Astrocyte (in vitro differentiated cells and primary cell): ENCODE data around the gene PARN. TPM values are rescaled to one million over a fixed set of nuclear protein-coding genes. Genes with fewer than 3 reads are reported as not detected.

Experiments
- DNase-seq: peaks from one replicate; pipeline ENCODE4 v3.0.0-alpha.2; 2010; ENCODE audit warnings: low read depth
- FAIRE-seq: peaks from 2 replicates; lab custom pipeline; 2011; peaks lifted over from hg19 to GRCh38; lab: Jason Lieb, UNC
- H2AFZ ChIP-seq: 2 replicates; pipeline ENCODE4 v1.6.0; 2012; ENCODE audit warnings: low read depth, low read length, inconsistent platforms
- H3K27ac ChIP-seq: 2 replicates; pipeline ENCODE4 v1.5.1; 2011; ENCODE audit warnings: low read depth, low read length, inconsistent platforms
- H3K27me3 ChIP-seq: 2 replicates; pipeline ENCODE4 v1.6.0; 2011; ENCODE audit warnings: low read length, inconsistent platforms; ENCODE audit not compliant: insufficient read depth
- H3K36me3 ChIP-seq: 2 replicates; pipeline ENCODE4 v1.5.1; 2011; ENCODE audit warnings: low read length, inconsistent platforms; ENCODE audit not compliant: insufficient read depth
- H3K4me1 ChIP-seq: 2 replicates; pipeline ENCODE4 v1.5.1; 2011; ENCODE audit warnings: low read length, inconsistent platforms; ENCODE audit not compliant: insufficient read depth
- H3K4me2 ChIP-seq: 2 replicates; pipeline ENCODE4 v1.6.0; 2012; ENCODE audit warnings: low read length, inconsistent platforms
- H3K4me3 ChIP-seq: 2 replicates; pipeline ENCODE4 v1.5.1; 2011; ENCODE audit warnings: low read depth, mild to moderate bottlenecking, low read length, inconsistent platforms; ENCODE audit not compliant: insufficient read depth
- H3K79me2 ChIP-seq: 2 replicates; pipeline ENCODE4 v1.6.0; 2012; ENCODE audit warnings: mild to moderate bottlenecking, low read length, inconsistent platforms; ENCODE audit not compliant: insufficient read depth
- H3K9ac ChIP-seq: 2 replicates; pipeline ENCODE4 v1.6.0; 2012; ENCODE audit warnings: mild to moderate bottlenecking, low read length, inconsistent platforms
- H3K9me3 ChIP-seq: 2 replicates; pipeline ENCODE4 v1.5.1; 2012; ENCODE audit warnings: low read depth, mild to moderate bottlenecking, low read length, inconsistent platforms; ENCODE audit not compliant: insufficient read depth
- H4K20me1 ChIP-seq: 2 replicates; pipeline ENCODE4 v1.6.0; 2012; ENCODE audit warnings: low read length, inconsistent platforms; ENCODE audit not compliant: insufficient read depth
- H3K27ac Mint-ChIP-seq: one replicate; pipeline ENCODE4 v1.8.0; 2021; ENCODE audit warnings: mild to moderate bottlenecking, mixed read lengths; ENCODE audit not compliant: unreplicated experiment
- H3K27me3 Mint-ChIP-seq: one replicate; pipeline ENCODE4 v1.8.0; 2021; ENCODE audit warnings: low read depth, mixed read lengths; ENCODE audit not compliant: unreplicated experiment
- H3K36me3 Mint-ChIP-seq: one replicate; pipeline ENCODE4 v1.8.0; 2021; ENCODE audit warnings: low read depth, mixed read lengths; ENCODE audit not compliant: unreplicated experiment
- H3K4me1 Mint-ChIP-seq: one replicate; pipeline ENCODE4 v1.8.0; 2021; ENCODE audit warnings: low read depth, mixed read lengths; ENCODE audit not compliant: unreplicated experiment
- H3K4me3 Mint-ChIP-seq: one replicate; pipeline ENCODE4 v1.8.0; 2021; ENCODE audit warnings: mild to moderate bottlenecking, moderate library complexity, mixed read lengths; ENCODE audit not compliant: unreplicated experiment
- H3K9me3 Mint-ChIP-seq: one replicate; pipeline ENCODE4 v1.8.0; 2021; ENCODE audit warnings: mild to moderate bottlenecking, mixed read lengths; ENCODE audit not compliant: unreplicated experiment
- EZH2 ChIP-seq: IDR thresholded peaks from 2 replicates; pipeline ENCODE4 v1.6.1; 2012; ENCODE audit warnings: mild to moderate bottlenecking, low read length, inconsistent platforms; ENCODE audit not compliant: insufficient read depth
- total RNA-seq: library from RNA; stranded (reverse); gene quantifications from 2 replicates; pipeline ENCODE4 v1.2.1, GENCODE V29; 2021
- TF ChIP-seq, protein P1 (sequence below): IDR thresholded peaks from 2 replicates; pipeline ENCODE4 v1.5.1; 2011; ENCODE audit warnings: low read depth, mild to moderate bottlenecking, inconsistent platforms, low read length, moderate library complexity; ENCODE audit not compliant: insufficient read depth

PARN gene
- total RNA-seq, 1 donor from 2014 or later, result 26.1 TPM

DNA sequence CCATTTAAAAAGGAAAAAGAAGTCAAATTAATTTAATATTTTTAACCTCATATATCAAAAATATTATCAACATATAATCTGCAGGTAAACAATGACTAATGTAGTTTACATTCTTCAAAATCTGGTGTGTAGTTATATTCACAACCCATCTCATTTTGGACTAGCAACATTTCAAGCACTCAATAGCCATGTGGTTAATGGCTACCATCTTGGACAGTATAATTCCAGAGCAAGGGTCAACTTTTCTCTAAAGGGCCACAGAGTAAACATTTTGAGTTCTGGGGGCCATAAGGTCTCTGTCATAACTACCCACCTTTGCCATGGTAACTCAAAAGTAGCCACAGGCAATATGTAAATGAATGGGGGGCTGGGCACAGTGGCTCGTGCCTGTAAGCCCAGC lies 153.9 kb downstream of the PARN start:
- no peak for DNase-seq
- Histone ChIP-seq H3K27ac (no peak overlapping the region), H3K4me1 (no peaks in the 10 kb centered on the region), H4K20me1 (no peaks in the 10 kb centered on the region), H3K27me3 (no peaks in the 10 kb centered on the region), H3K36me3 (no peaks in the 10 kb centered on the region), H3K9ac (no peak overlapping the region), H3K4me3 (no peak overlapping the region), H3K4me2 (no peak overlapping the region), H2AFZ (no peak overlapping the region), H3K9me3 (no peaks in the 10 kb centered on the region), H3K79me2 (no peaks in the 10 kb centered on the region)
- H3K27me3 Mint-ChIP-seq, result no peaks in the 10 kb centered on the region
- no peak overlapping the region for H3K27ac Mint-ChIP-seq
- FAIRE-seq, result no peak
- no peak overlapping the region for H3K4me3 Mint-ChIP-seq
- peaks cover 2% of the 10 kb centered on the region for H3K9me3 Mint-ChIP-seq
- peaks cover 11% of the 10 kb centered on the region for H3K4me1 Mint-ChIP-seq
- TF ChIP-seq EZH2, result no peak
- TF ChIP-seq, protein P1, sequence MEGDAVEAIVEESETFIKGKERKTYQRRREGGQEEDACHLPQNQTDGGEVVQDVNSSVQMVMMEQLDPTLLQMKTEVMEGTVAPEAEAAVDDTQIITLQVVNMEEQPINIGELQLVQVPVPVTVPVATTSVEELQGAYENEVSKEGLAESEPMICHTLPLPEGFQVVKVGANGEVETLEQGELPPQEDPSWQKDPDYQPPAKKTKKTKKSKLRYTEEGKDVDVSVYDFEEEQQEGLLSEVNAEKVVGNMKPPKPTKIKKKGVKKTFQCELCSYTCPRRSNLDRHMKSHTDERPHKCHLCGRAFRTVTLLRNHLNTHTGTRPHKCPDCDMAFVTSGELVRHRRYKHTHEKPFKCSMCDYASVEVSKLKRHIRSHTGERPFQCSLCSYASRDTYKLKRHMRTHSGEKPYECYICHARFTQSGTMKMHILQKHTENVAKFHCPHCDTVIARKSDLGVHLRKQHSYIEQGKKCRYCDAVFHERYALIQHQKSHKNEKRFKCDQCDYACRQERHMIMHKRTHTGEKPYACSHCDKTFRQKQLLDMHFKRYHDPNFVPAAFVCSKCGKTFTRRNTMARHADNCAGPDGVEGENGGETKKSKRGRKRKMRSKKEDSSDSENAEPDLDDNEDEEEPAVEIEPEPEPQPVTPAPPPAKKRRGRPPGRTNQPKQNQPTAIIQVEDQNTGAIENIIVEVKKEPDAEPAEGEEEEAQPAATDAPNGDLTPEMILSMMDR, result no peak
- H3K36me3 Mint-ChIP-seq, result peaks cover 23% of the 10 kb centered on the region

DNA sequence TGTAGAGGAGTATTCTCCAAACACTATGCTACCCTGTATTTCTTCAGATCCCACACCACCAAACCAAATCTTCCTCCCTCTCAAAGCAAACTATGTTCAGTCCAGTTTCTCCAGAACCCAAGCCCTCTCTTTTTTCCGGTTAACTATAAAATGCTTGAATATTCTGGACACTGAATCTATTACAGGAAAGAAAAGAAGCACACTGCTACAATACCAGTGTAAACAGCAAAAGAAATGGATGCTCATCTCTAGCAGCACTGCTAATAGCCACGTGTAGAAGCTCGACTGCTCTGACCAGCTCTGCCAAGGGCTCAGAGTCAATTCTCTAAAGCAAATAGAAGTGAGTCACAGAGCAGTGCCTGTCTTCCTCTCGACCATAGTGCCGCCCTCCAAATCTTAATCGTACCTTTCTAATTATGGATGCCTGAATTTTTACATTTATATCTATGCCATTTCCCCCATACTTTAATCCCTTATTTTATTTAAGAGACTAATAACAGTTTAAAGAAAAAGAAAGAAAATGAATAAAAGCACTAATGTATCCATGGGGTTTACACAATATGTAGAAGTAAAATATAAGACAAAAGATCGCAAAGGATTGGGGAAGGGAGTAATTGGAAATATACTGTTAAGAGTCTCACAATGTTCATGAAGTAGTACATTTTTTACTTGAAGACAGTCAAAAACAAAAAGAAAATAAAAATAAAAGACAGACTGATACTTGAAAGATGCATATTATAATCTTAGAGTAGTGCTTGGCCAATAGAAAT lies 154.5 kb downstream of the PARN start:
- Histone ChIP-seq H3K27ac (no peak overlapping the region), H3K27me3 (no peaks in the 10 kb centered on the region), H3K4me2 (no peak overlapping the region), H2AFZ (no peak overlapping the region), H3K9ac (no peak overlapping the region), H3K79me2 (no peaks in the 10 kb centered on the region), H3K4me3 (no peak overlapping the region), H3K36me3 (no peaks in the 10 kb centered on the region), H3K4me1 (no peaks in the 10 kb centered on the region), H3K9me3 (no peaks in the 10 kb centered on the region), H4K20me1 (no peaks in the 10 kb centered on the region)
- H3K4me3 Mint-ChIP-seq, result no peak overlapping the region
- H3K4me1 Mint-ChIP-seq, result peaks cover 11% of the 10 kb centered on the region
- TF ChIP-seq, protein P1, result no peak
- TF ChIP-seq EZH2, result no peak
- H3K27ac Mint-ChIP-seq, result no peak overlapping the region
- FAIRE-seq, result no peak
- H3K27me3 Mint-ChIP-seq, result no peaks in the 10 kb centered on the region
- H3K36me3 Mint-ChIP-seq, result peaks cover 25% of the 10 kb centered on the region
- DNase-seq, result peak; percentile 43
- H3K9me3 Mint-ChIP-seq, result peaks cover 2% of the 10 kb centered on the region

DNA sequence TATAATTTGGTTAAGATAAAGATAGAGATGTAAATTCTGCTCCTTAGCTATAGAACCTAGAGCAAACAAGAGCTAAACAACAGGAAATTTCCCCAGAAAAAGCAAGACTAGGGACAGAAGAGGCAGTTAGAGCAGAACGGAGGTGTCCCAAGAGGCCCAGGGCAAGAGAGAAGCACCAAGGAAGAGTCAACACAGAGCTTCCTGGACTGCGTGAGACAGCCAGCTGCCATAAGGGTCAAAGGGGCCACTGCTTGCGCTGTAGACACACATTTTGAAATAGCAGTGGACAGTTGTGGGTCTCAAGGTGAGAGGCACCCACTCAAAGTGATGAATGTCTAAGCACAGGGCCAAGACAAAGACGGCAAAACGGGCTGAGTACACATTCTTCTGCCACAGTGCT lies 156.6 kb downstream of the PARN start:
- H3K36me3 Mint-ChIP-seq, result peaks cover 12% of the 10 kb centered on the region
- H3K4me3 Mint-ChIP-seq, result peak overlapping the region; percentile 43
- no peak overlapping the region for H3K9ac ChIP-seq
- H2AFZ ChIP-seq, result no peak overlapping the region
- H3K4me1 ChIP-seq, result no peaks in the 10 kb centered on the region
- peaks cover 11% of the 10 kb centered on the region for H3K4me1 Mint-ChIP-seq
- no peak for FAIRE-seq
- peaks cover 2% of the 10 kb centered on the region for H3K9me3 Mint-ChIP-seq
- no peak overlapping the region for H3K27ac Mint-ChIP-seq
- H3K27me3 ChIP-seq, result no peaks in the 10 kb centered on the region
- no peaks in the 10 kb centered on the region for H3K36me3 ChIP-seq
- H3K4me3 ChIP-seq, result no peak overlapping the region
- no peak overlapping the region for H3K4me2 ChIP-seq
- no peaks in the 10 kb centered on the region for H3K27me3 Mint-ChIP-seq
- no peaks in the 10 kb centered on the region for H4K20me1 ChIP-seq
- DNase-seq, result no peak
- no peaks in the 10 kb centered on the region for H3K79me2 ChIP-seq
- no peaks in the 10 kb centered on the region for H3K9me3 ChIP-seq
- H3K27ac ChIP-seq, result no peak overlapping the region
- TF ChIP-seq, protein P1, result no peak
- TF ChIP-seq EZH2, result no peak
